Measurements from ENCODE around the gene SPARCL1.
"Not testable (repeated sequence)": the region's sequence is repeated elsewhere in the genome, so short reads cannot be mapped to it uniquely, and the experiment has no call there.

SPARCL1 gene

DNA sequence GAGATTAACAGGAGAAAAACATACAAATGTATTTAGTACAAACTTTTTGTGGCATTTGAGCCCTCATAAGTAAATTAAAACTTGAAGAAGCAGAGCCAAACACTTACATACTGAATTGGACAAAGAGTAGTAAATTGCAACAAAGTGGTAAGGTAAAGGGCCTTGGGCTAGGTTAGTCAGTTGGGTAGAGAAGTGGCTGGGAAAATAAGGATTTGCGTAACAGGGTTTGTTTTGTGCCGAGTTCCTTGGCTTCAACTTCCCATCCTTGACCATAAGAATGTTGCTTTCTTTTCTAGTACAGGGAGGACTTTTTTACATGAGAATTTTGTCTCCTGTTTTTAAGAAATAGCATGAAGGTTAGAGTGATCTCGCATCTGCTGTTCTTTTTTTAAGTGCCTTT, 45.8 kb upstream of the SPARCL1 start:
- TF ChIP-seq, protein P1, sequence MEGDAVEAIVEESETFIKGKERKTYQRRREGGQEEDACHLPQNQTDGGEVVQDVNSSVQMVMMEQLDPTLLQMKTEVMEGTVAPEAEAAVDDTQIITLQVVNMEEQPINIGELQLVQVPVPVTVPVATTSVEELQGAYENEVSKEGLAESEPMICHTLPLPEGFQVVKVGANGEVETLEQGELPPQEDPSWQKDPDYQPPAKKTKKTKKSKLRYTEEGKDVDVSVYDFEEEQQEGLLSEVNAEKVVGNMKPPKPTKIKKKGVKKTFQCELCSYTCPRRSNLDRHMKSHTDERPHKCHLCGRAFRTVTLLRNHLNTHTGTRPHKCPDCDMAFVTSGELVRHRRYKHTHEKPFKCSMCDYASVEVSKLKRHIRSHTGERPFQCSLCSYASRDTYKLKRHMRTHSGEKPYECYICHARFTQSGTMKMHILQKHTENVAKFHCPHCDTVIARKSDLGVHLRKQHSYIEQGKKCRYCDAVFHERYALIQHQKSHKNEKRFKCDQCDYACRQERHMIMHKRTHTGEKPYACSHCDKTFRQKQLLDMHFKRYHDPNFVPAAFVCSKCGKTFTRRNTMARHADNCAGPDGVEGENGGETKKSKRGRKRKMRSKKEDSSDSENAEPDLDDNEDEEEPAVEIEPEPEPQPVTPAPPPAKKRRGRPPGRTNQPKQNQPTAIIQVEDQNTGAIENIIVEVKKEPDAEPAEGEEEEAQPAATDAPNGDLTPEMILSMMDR (IDR thresholded peaks at IDR 0.05; ENCODE audit: low read depth, low read length, poor library complexity, severe bottlenecking), result no peak
- no peak for TF ChIP-seq EZH2phosphoT487 (IDR thresholded peaks at IDR 0.05; ENCODE audit: borderline replicate concordance, low read length)
- H3K9me2 ChIP-seq (replicated peaks; ENCODE audit: control insufficient read depth, low read length), result no peaks in the 10 kb centered on the region
- no peaks in the 10 kb centered on the region for H3K4me1 ChIP-seq (ENCODE audit: control insufficient read depth, low read length)
- no peak overlapping the region for H3K4me3 ChIP-seq (ENCODE audit: low read length)
- no peaks in the 10 kb centered on the region; the same call in 1 of the 2 replicates for H3K27me3 ChIP-seq (ENCODE audit: control insufficient read depth, low read length)
- no peaks in the 10 kb centered on the region for H3K36me3 ChIP-seq (ENCODE audit: control insufficient read depth, low read length)
- no peaks in the 10 kb centered on the region for H4K20me1 ChIP-seq (ENCODE audit: control insufficient read depth, insufficient read depth, low read depth, low read length)
- H3F3A ChIP-seq (ENCODE audit: control insufficient read depth, insufficient read depth), result no peaks in the 10 kb centered on the region
- no peaks in the 10 kb centered on the region for H3K79me2 ChIP-seq (ENCODE audit: control insufficient read depth, low read length)
- H3K27ac ChIP-seq (ENCODE audit: low read depth, low read length), result no peak overlapping the region
- H3K9me3 ChIP-seq (ENCODE audit: control insufficient read depth, insufficient read depth, low read length), result no peaks in the 10 kb centered on the region
- no peak overlapping the region for H3K4me2 ChIP-seq (ENCODE audit: low read length)

DNA sequence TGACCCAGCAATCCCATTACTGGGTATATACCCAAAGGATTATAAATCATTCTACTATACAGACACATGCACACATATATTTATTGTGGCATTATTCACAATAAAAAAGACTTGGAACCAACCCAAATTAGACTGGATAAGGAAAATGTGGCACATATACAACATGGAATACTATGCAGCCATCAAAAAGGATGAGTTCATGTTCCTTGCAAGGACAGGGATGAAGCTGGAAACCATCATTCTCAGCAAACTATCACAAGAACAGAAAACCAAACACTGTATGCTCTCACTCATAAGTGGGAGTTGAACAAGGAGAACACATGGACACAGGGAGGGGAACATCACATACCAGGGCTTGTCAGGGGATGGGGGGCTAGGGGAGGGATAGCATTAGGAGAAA, 45.2 kb upstream of the SPARCL1 start:
- not testable (repeated sequence) for H3K9me3 ChIP-seq (ENCODE audit: control insufficient read depth, insufficient read depth, low read length); H4K20me1 ChIP-seq (ENCODE audit: control insufficient read depth, insufficient read depth, low read depth, low read length); H3K4me3 ChIP-seq (ENCODE audit: low read length); H3K4me2 ChIP-seq (ENCODE audit: low read length); H3K9me2 ChIP-seq (replicated peaks; ENCODE audit: control insufficient read depth, low read length); H3K36me3 ChIP-seq (ENCODE audit: control insufficient read depth, low read length); H3K4me1 ChIP-seq (ENCODE audit: control insufficient read depth, low read length); H3F3A ChIP-seq (ENCODE audit: control insufficient read depth, insufficient read depth); H3K27ac ChIP-seq (ENCODE audit: low read depth, low read length); H3K27me3 ChIP-seq (ENCODE audit: control insufficient read depth, low read length); H3K79me2 ChIP-seq (ENCODE audit: control insufficient read depth, low read length)

DNA sequence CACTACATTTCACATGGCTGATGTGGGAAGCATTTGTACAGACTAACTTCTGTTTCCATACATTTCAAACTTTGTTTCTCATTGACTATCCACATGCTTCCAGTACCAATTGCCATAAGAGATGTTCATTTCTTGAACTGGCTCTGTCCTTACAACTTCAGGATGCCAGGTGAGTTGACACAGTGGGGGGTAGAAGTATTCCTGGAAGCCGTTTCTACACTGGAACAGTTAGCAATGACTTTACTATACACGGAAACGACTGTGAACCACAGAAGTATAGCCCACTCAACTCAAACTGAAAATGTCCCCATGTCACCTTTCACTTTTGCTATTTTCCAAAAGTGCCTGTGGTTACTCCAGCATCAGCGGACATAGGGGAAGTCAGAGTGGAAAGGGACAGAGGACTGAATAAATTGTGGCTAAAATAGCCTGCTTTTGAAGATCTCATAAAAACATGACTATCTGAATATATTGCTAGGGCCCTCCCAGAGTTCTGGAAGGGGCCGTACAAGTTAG, 41.2 kb upstream of the SPARCL1 start:
- TF ChIP-seq, protein P1 (IDR thresholded peaks at IDR 0.05; ENCODE audit: low read depth, low read length, poor library complexity, severe bottlenecking), result no peak
- TF ChIP-seq EZH2phosphoT487 (IDR thresholded peaks at IDR 0.05; ENCODE audit: borderline replicate concordance, low read length), result no peak

DNA sequence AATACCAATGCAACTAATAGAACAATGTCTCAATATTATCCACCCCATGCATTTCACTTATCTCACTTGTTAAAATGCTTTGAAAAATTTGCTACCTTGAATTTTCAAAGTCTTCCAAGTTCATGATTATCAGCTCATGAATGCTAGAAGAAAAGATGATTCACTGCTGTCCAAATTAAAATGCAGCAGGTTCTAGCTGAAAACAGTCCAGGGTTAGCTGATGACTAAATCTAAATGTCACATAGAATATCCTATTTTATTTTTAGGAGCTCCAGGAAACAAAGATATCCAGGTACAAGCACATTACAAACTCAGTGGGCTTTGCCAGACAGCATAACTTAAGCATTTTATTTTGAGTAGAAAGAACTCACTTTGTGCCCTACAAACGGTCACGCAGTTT, 38.0 kb upstream of the SPARCL1 start:
- no peaks in the 10 kb centered on the region for H3F3A ChIP-seq (ENCODE audit: control insufficient read depth, insufficient read depth)
- no peaks in the 10 kb centered on the region; the same call in 1 of the 2 replicates for H3K27me3 ChIP-seq (ENCODE audit: control insufficient read depth, low read length)
- no peaks in the 10 kb centered on the region for H3K36me3 ChIP-seq (ENCODE audit: control insufficient read depth, low read length)
- no peaks in the 10 kb centered on the region for H3K79me2 ChIP-seq (ENCODE audit: control insufficient read depth, low read length)
- no peaks in the 10 kb centered on the region for H3K4me1 ChIP-seq (ENCODE audit: control insufficient read depth, low read length)
- H3K9me3 ChIP-seq (ENCODE audit: control insufficient read depth, insufficient read depth, low read length), result no peaks in the 10 kb centered on the region
- no peak overlapping the region for H3K4me2 ChIP-seq (ENCODE audit: low read length)
- H3K27ac ChIP-seq (ENCODE audit: low read depth, low read length), result no peak overlapping the region
- no peaks in the 10 kb centered on the region for H3K9me2 ChIP-seq (replicated peaks; ENCODE audit: control insufficient read depth, low read length)
- no peak overlapping the region for H3K4me3 ChIP-seq (ENCODE audit: low read length)
- TF ChIP-seq EZH2phosphoT487 (IDR thresholded peaks at IDR 0.05; ENCODE audit: borderline replicate concordance, low read length), result no peak
- TF ChIP-seq, protein P1 (IDR thresholded peaks at IDR 0.05; ENCODE audit: low read depth, low read length, poor library complexity, severe bottlenecking), result no peak
- H4K20me1 ChIP-seq (ENCODE audit: control insufficient read depth, insufficient read depth, low read depth, low read length), result no peaks in the 10 kb centered on the region

More for the DNA sequence above, 41.2 kb upstream of the SPARCL1 start:
- no peaks in the 10 kb centered on the region for H4K20me1 ChIP-seq (ENCODE audit: control insufficient read depth, insufficient read depth, low read depth, low read length)
- H3K27me3 ChIP-seq (ENCODE audit: control insufficient read depth, low read length), result no peaks in the 10 kb centered on the region; the same call in 1 of the 2 replicates
- H3K9me3 ChIP-seq (ENCODE audit: control insufficient read depth, insufficient read depth, low read length), result no peaks in the 10 kb centered on the region
- no peak overlapping the region for H3K4me2 ChIP-seq (ENCODE audit: low read length)
- H3K4me3 ChIP-seq (ENCODE audit: low read length), result no peak overlapping the region
- no peaks in the 10 kb centered on the region for H3K9me2 ChIP-seq (replicated peaks; ENCODE audit: control insufficient read depth, low read length)
- no peaks in the 10 kb centered on the region for H3K4me1 ChIP-seq (ENCODE audit: control insufficient read depth, low read length)
- no peaks in the 10 kb centered on the region for H3F3A ChIP-seq (ENCODE audit: control insufficient read depth, insufficient read depth)
- no peaks in the 10 kb centered on the region for H3K79me2 ChIP-seq (ENCODE audit: control insufficient read depth, low read length)
- H3K27ac ChIP-seq (ENCODE audit: low read depth, low read length), result no peak overlapping the region
- H3K36me3 ChIP-seq (ENCODE audit: control insufficient read depth, low read length), result no peaks in the 10 kb centered on the region

All from DOHH2 (cell line).